ENCODE data around the gene OR51V1.
"Not testable (repeated sequence)": the region's sequence is repeated elsewhere in the genome, so short reads cannot be mapped to it uniquely, and the experiment has no call there.

The OR51V1 gene, protein sequence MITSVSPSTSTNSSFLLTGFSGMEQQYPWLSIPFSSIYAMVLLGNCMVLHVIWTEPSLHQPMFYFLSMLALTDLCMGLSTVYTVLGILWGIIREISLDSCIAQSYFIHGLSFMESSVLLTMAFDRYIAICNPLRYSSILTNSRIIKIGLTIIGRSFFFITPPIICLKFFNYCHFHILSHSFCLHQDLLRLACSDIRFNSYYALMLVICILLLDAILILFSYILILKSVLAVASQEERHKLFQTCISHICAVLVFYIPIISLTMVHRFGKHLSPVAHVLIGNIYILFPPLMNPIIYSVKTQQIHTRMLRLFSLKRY

GRCh38 chr11:5200582-5200981 is at the start of gene OR51V1:
Gene OR51V1, minus strand, starts transcription at chr11:5200682. Its CDS starts 0 bp downstream, at chr11:5200682.
- no peak for DNase-seq (ENCODE audit: low spot score)

DNA sequence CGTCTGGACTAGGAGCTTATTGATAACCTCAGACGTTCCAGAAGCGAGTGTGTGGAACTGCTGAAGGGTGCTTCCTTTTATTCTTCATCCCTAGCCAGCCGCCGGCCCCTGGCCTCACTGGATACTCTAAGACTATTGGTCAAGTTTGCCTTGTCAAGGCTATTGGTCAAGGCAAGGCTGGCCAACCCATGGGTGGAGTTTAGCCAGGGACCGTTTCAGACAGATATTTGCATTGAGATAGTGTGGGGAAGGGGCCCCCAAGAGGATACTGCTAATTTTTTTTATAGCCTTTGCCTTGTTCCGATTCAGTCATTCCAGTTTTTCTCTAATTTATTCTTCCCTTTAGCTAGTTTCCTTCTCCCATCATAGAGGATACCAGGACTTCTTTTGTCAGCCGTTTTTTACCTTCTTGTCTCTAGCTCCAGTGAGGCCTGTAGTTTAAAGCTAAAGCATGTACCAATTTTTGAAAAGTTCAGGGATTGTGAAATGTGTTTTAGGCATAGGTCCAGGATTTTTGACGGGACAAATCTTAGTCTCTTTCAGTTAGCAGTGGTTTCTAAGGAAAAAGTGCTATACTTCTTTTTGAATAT is 49.4 kb upstream of the OR51V1 start, which contains the start of gene HBG1:
Gene HBG1, minus strand, starts transcription at position 51 of the 590 bp plus-strand sequence. CDS start 53 bp downstream, outside the sequence.
- not testable (repeated sequence) for DNase-seq (ENCODE audit: low spot score)

DNA sequence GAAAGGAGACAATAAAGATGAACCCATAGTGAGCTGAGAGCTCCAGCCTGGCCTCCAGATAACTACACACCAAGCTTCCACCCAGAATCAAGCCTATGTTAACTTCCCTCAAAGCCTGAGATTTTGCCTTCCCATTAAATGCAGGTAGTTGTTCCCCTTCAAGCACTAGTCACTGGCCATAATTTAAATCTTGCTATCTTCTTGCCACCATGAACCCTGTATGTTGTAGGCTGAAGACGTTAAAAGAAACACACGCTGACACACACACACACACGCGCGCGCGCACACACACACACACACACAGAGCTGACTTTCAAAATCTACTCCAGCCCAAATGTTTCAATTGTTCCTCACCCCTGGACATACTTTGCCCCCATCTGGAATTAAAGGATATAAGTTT is 48.0 kb upstream of the OR51V1 start:
- not testable (repeated sequence) for DNase-seq (ENCODE audit: low spot score)

DNA sequence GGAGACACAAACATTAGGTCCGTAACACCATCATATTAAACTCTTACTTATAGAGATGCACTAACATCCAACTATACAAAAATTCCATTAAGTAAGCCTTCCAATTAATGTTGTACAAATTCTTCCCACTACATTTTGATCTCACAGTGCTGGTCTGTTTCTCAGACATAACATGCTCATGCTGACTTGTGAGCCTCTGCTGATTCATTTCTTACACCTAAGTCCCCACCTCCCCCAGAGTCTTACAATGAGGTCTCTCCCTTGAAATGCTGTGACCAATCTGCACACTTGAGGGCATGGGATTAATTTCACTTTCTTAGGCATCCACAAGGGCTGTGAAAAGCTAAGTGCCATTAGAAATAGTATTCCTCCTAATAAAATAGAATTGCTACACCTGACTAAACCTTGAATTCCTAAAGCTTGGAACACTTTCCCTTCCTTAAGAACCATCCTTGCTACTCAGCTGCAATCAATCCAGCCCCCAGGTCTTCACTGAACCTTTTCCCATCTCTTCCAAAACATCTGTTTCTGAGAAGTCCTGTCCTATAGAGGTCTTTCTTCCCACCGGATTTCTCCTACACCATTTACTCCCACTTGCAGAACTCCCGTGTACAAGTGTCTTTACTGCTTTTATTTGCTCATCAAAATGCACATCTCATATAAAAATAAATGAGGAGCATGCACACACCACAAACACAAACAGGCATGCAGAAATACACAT is 47.1 kb upstream of the OR51V1 start:
- no peak for DNase-seq (ENCODE audit: low spot score)

DNA sequence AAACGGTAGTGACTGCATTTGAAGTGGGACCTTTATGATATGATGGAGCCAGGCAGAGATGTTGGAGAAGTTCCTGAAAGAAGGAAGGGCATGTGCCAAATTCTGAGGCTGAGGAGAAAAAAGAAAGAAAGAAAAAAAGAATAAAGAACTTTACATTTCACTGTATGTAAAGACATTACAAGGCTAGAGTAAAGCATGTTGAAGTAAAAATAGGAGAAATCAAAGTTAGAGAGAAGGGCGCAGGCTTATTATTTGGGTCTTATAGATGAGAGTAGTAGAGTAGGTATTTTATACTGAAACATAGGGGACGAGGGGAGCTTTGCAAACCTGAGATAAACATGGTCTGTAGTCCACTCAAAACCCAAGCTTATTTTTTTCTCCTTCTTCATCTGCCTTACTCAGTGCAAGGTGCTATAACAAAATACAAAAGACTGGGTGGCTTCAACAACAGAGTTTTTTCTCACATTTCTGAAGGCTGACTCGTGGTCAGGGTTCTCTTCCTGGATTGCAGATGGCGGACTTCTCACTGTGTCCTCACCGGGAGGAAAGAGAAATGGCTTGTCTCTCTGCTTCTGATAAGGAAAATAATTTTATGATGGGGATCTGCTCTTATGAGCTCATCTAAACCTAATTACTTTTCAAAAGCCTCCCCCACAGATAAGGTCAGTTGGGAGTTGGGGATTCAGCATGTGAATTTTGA is 46.4 kb upstream of the OR51V1 start:
- DNase-seq (ENCODE audit: low spot score) = no peak

DNA sequence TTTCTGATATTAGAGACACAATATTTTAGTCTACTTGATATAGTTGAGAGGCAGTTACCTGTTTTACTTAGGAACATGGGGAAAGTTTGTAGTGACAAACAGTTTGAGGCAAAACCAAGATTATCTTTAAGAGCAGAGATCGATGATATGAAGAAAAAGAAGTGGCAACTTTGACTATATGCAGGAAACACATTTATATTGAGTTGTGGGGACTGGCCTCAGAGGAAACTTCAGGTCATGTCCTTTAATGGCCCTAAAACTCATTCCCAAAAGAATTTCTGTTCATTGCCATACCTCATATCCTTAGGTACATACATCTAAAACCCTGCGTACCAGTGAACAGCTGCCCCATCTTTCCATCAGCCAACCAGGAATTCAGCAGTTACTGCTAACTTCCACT is 44.7 kb upstream of the OR51V1 start:
- DNase-seq (ENCODE audit: low spot score) = no peak

DNA sequence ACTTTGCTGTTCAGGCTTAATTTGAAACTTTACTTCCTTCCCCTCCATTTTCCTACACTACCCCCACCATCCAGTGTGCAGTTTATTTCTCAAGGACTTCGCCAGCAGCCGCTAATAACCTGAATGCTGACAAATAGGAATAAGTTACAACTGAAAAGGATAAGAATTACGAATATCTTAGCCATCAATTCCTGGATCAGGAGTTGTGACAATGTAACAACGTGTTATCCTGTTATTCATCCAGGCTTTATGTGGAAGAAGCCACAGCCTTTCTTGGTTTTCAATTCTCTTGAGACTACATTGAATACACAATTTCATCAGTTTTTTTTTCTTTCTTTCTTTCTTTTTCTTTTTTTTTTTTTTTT is 43.3 kb upstream of the OR51V1 start:
- DNase-seq (ENCODE audit: low spot score) = no peak

DNA sequence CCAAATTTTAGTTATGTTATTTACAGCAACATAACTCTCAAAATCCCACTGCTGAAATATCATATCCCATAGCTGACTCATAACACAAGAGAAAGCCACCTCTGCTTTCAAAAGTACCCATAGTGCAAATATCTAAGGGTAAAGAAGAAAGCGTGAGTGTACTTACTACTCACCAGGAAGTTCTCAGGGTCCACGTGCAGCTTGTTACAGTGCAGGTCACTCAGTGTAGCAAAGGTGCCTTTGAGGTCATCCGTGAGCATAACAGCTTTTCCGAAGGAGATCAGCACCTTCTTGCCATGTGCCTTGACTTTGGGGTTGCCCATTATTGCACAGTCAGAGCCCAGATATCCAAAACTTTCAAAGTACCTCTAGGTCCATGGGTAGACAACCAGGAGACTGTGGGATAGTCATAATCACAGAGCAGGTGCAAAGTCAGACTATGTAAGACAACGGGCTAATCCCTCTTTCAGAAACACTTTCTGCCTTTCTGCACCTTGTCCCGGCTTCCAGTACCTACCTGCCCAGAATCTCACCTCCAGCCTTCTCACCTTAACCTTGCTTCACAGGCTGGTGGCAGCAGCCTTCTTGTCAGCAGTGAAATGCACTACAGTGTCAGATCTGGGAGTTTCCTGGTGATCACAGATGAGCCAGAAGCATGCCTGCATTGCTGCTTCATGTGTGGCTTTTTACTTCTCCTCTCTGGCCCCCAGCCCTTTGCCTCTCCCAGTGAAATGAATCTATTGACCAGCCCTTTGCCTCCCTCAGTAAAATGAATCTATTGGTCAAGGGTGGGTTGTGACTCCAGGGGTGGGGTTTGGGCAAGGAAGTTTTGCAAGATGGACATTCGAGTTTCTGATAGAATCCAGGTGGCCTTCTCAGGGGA is 42.7 kb upstream of the OR51V1 start:
- no peak for DNase-seq (ENCODE audit: low spot score)

DNA sequence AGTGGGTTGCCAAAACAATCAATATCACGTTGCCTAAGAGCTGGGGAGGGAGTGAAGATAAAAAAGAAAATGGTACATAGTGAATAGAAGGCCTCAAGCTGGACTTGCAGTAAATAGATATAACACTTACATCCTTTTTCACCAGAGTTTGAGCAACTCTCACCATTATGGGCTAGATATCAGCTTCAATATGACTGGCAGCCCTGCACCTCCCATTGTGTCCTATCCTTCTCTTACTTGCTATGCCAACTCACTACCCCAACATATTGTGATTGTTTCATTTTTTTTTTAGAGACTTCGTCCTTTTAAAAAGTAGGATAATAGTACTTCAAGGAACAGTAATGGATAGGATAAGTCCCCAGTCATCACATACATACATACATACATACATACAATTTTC is 41.7 kb upstream of the OR51V1 start:
- no peak for DNase-seq (ENCODE audit: low spot score)

DNA sequence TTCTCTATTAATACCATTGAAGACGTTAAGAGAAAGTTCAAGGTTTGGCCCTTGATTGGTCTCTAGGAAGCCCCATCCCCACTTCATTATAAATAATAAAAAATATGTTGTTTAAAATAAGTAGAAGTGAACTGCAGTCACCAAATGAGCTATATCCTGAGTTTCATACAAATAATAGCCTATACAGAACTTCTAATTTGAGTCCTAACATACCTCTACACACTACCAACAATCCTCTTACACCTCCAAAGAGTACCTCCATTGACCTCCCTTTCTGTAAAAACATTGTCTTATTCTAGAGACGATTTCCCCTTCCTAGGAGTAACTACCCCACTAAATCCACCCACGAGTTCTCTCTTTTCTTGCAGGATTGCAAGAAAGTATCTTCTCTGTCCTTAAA is 41.0 kb upstream of the OR51V1 start:
- no peak for DNase-seq (ENCODE audit: low spot score)

DNA sequence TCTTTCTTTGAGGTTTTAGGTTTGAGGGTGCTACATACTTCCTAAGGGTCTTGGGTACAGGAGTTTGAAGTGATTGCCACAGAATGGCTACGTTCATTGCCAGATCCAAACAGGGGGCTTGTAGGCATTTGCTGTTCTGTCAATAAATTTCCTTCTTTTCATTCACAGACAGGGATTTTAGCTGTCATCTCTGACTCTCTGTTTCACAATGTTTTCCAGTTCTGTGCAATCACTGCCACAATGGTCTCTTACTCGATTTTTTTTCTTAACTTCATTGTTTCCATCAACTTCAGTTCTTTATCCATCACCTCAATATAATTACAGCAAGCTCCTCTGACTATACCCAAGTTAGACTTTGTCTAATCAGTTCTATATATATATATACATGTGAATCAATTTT is 40.0 kb upstream of the OR51V1 start:
- DNase-seq (ENCODE audit: low spot score) = no peak

DNA sequence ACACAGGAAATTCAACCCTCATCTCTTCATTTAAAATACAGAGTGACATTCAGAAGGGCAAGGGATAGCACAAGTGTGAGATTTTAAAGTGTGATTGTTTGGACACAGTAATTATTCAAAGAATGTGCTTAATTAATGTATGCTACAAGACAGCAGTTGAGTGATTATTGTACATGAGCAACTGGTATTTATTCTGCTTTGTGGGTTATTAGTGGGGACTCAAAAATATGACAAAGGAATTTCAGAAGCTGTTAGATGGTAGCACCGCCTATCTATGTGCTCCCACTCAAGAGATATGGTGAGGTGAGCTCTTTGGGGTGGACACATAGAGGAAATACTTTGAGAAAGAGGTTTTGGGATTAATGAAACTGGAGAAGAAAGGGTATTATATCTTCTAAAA is 39.6 kb upstream of the OR51V1 start:
- no peak for DNase-seq (ENCODE audit: low spot score)

- no peak for DNase-seq (ENCODE audit: low spot score)
Measured at GRCh38 chr11:5239046-5239445, 38.6 kb upstream of the OR51V1 start.

- no peak for DNase-seq (ENCODE audit: low spot score)
Measured at GRCh38 chr11:5238486-5238885, 38.0 kb upstream of the OR51V1 start.

GRCh38 chr11:5237420-5237819 is 36.9 kb upstream of the OR51V1 start:
- no peak for DNase-seq (ENCODE audit: low spot score)

DNA sequence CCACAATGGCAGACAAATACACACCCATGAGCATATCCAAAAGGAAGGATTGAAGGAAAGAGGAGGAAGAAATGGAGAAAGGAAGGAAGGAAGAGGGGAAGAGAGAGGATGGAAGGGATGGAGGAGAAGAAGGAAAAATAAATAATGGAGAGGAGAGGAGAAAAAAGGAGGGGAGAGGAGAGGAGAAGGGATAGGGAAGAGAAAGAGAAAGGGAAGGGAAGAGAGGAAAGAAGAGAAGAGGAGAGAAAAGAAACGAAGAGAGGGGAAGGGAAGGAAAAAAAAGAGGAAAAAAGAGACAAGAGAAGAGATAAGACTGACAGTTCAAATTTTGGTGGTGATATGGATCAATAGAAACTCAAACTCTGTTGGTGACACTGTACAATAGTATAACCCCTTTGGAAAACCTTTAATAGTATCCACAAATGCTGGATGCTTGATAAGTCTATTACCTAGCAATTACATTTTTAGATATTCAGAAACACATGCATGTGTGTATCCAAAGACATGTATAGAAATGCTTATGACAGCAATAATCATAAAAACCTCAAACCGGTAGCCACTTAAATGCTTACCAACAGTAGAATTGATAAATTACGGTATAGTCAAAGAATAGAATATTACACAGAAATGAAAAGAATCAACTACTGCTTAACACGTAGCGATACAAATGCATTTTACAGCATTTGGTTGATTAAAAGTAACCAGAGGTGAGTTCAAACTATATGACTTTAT is 35.0 kb upstream of the OR51V1 start:
- DNase-seq (ENCODE audit: low spot score) = no peak

- DNase-seq (ENCODE audit: low spot score) = no peak
Measured at GRCh38 chr11:5234381-5234834, 33.9 kb upstream of the OR51V1 start, which contains the start of gene HBD. Gene HBD, minus strand, starts transcription at chr11:5234483. Its CDS starts 50 bp downstream, at chr11:5234433.

GRCh38 chr11:5233307-5233706 is 32.8 kb upstream of the OR51V1 start:
- no peak for DNase-seq (ENCODE audit: low spot score)

DNA sequence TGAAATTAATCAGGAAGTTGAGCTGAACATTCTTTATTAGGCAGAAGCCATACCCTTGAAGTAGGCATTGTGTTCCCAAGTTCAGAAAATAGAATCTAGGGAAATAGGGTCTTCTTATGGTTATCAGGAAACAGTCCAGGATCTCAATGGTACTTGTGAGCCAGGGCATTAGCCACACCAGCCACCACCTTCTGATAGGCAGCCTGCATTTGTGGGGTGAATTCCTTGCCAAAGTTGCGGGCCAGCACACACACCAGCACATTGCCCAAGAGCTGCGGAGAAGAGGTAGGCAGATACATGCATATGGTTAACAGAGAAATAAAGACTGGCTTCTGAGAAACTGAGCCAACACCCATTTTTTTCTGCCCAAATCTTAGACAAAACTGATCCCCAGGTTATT is 32.3 kb upstream of the OR51V1 start:
- DNase-seq (ENCODE audit: low spot score) = no peak

DNA sequence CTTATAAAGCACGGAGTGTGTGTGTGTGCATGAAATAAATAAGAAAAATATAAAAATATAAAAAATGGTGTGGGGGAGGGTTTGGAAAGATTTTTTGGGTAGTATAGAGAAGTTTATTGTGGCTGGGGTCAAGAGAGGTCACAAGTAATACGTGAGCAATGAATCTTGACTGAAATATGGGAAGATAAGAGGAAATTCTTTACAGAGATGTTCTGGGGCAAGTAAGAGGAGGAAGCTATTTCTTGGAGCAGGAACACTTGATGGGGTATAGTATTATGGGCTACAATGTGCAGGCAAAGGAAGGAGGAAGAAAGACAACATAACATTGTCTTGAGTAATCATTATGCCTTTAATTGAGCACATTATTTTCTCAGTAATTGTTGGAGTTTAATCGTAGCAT is 31.7 kb upstream of the OR51V1 start:
- DNase-seq (ENCODE audit: low spot score) = no peak

- DNase-seq (ENCODE audit: low spot score) = no peak
Measured at GRCh38 chr11:5231111-5231510, 30.6 kb upstream of the OR51V1 start.

All from CD4-positive, alpha-beta T cell treated with Interleukin-6 at 100 ng/mL for 8 hours (primary cell).